CD4-positive, alpha-beta T cell treated with Interleukin-10 for 1 hour (primary cell): ENCODE measurements around the gene CBARP.

Experiments
- DNase-seq: peaks from one replicate; pipeline ENCODE4 v3.0.0-alpha.2; 2020

The CBARP gene

DNA sequence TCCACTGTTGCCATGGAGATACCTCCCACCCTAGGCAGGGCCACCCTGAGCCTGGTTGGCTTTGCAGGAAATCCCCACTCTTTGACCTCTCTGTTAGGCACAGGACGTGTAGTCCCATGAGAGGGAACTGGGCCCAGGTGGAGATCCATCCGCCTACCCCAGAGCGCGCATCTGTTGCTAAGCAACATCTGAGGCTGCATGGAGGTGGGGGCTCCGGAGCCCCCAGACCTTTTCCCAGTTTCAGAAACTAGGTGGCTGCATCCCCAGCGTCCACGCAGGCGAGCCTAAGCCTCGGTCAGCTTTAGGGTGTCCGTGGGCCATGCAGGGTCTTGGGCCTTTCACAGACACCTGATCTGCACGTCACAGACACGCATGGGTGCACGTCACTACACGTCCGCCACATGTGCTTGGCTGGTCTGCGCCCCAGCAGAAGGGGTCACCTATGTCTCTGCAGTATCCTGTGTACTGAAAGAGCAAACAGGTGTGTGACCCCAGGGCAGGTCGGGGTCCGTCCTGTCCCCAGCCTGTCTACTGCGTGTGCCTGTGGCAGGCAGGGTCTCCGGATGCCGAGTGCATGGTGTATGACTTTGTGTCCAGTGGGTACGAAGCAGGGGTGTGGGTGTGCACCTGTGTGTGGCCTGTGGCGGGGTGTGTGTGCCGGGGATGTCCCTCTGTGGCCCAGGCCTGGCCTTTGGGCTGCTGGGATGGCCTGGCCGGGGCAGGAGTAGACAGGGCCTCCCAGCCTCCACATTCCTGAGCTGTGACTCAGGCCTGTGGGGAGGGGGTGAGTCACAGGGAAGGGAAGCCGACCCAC, 27.2 kb upstream of the CBARP start:
- no peak for DNase-seq

GRCh38 chr19:1263188-1263587, 25.4 kb upstream of the CBARP start:
- DNase-seq, result no peak

DNA sequence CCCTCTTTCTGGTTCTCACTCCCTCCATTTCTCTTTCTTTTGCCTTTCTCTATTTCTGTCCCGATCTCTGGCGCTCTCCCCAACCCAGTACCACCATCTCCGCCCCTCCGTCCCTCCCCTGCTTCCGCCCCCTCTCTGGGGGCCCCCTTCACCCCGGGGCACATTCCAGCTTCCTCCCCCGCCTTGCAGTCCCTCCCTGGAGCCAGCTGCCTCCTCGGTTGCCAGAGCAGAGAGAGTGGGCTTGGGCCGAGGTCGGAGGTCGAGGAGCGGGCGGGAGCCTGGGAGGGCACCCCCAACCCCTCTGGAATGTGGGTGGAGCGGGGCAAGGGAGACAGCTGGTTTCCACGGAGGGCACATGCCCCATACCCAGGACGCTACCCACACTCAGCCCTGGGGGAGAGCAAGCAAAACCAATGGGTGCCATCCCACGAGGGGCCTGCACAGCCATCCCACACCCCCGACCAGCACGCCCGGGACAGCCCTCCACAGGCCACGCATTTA, 24.9 kb upstream of the CBARP start:
- DNase-seq, result no peak

GRCh38 chr19:1261798-1262622, 24.2 kb upstream of the CBARP start:
- peak; percentile 65 for DNase-seq

- DNase-seq, result peak; percentile 68
These were observed 23.7 kb upstream of the CBARP start for GRCh38 chr19:1261538-1261797.

- peak; percentile 98 for DNase-seq
These were observed 23.1 kb upstream of the CBARP start for GRCh38 chr19:1260749-1261537.

GRCh38 chr19:1259876-1260748, 22.3 kb upstream of the CBARP start:
- peak; percentile 74 for DNase-seq

GRCh38 chr19:1259206-1259875, 21.5 kb upstream of the CBARP start:
- peak; percentile 84 for DNase-seq

GRCh38 chr19:1258707-1259205, 21.0 kb upstream of the CBARP start:
- DNase-seq, result no peak

DNA sequence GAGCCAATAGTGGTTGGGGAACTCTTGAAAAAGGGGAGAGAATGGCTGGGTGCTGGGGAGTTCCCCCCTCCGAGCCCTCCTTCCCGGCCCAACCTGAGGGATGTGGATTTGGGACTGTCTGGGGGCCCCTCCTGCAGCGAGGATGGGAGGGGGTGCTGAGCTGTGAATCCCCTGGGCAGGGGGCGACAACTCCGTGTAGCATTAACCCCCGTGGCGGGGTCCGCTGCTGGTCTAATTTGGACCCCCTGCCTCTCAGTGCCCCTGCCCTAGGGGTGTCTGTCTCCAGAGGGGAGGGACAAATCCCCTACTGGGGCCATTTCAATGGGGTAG, 20.3 kb upstream of the CBARP start:
- DNase-seq, result no peak

- peak; percentile 16 for DNase-seq
These were observed 19.8 kb upstream of the CBARP start for GRCh38 chr19:1257475-1258162.

GRCh38 chr19:1256646-1257474, 19.1 kb upstream of the CBARP start:
- DNase-seq, result peak; percentile 25

GRCh38 chr19:1255186-1256161, 17.7 kb upstream of the CBARP start:
- peak; percentile 17 for DNase-seq

DNA sequence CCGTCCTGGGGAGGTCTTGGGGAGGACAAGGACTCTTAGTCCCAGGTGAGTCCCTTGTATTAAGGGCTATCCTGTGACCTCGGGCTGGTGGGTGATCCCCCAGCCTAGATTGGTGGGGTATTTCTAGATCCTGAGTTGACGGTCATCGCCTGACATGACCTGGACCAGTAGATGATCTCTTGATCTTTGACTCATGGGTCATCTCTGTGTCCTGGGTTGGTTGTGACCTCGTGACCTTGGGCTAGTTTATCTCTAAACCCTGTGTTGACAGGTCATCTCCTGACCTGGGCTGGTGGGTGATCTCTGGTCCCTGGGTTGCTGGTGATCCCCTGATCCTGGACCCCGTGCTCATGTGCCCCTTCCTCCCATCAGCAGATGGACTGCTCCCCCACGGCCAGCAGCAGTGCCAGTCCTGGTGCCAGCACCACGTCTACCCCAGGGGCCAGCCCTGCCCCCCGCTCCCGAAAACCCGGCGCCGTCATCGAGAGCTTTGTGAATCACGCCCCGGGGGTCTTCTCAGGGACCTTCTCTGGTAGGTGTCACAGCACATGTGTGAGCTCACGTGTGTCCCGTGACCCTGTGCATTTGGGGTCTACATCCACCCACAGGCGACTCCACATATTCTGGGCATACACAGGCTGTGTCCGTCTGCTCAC, 16.9 kb upstream of the CBARP start:
- peak; percentile 6 for DNase-seq

GRCh38 chr19:1254081-1254527, 16.3 kb upstream of the CBARP start:
- DNase-seq, result peak; percentile 10

DNA sequence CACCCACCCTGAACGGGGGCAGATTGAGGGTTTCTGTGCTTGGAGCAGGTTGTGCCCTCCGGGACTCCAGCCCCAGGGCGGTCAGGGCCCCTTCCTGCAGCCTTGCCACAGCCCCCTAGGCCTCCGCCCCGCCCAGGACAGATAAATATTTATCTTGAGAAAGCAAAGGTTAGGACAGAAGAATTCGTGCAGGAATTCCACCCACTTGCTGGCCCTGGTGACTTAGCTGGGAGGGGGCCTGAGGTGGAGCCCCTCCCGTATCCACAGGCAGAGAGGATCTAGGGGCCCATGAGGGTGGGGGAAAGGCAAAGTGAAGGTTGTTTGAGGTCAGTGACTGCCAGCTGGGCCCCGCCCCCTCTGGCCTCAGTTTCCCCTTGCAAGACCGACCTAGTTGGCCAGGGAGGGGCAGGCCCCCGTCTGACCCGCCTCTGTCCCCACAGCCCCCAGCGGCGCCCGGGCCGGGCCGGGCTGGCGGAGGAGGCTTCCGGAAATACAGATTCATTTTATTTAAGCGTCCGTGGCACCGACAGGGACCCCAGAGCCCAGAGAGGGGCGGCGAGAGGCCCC, 15.8 kb upstream of the CBARP start:
- DNase-seq, result no peak

GRCh38 chr19:1252821-1253513, 15.2 kb upstream of the CBARP start:
- DNase-seq, result peak; percentile 86
